DMS 273 (cell line): ENCODE results near the gene ZNHIT2.
"Not testable (repeated sequence)": the region's sequence is repeated elsewhere in the genome, so short reads cannot be mapped to it uniquely, and the experiment has no call there.

Experiments used
- DNase-seq: peaks from one replicate; lab custom pipeline; 2025; ENCODE audit not compliant: unreplicated experiment; lab: John Stamatoyannopoulos, UW

Gene ZNHIT2

DNA sequence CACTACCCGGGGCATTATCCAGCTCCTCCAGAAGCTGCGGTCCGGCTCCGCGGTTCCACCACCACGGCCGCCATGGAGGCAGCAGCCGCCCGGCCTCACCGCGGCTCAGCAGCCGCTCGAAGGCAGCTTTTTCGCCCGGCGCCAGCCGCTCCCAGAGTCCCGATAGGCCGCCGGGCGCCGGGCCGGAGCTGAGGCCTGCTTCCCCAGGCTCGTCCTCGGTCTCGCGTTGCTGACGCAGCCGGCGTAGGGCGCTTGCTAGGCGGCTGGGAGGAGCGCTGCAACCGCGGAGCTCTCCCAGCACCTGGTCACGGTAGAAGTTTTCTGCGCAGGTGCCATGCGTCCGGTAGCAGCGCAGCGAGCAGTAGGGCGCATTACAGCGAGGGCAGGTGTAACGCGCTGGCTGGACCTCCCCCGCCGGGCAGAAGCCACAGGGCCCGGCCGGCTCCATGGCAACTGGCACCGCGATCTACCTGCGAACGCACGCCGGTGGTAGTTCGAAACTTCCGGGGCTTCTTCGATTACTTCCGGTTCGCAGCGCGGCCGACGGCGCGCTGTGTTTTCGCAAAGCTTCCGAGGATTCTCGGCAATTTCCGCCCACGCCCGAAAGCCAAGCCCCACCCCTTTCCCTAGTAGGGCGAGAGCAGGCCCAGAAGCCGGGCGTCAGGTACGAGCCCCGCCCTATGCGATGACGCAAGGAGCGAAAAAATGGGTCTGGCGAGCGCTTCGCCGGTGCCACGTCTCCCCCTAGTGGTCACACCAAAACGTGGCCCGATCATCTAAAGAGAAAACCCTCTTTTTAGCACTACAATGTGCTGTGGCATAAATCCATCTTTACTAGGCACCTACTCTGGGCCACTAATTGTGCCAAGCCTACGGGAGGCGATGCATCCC, at the start of gene ZNHIT2:
Gene ZNHIT2 (minus strand): TSS at position 496 of the 891 bp plus-strand sequence. CDS start 48 bp downstream, at position 448.
- peak; percentile 99 for DNase-seq

DNA sequence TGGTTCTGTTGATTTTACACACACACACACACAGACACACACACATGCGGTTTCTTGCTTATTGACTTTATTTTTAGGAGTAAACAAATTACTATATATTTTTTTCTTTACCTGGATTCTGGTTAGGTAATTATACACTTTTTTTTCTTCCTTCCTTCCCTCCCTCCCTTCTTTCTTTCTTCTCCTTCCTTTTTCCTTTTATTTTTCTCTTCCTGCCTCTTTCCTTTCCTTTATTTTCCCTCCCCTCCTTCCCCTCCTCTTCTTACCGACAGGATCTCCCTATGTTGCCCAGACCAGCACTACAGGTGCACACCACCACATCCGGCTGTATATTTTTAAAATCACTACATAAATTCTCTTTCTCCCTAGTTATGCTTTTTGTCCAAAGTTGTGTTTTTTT, 49.4 kb upstream of the ZNHIT2 start:
- no peak for DNase-seq

DNA sequence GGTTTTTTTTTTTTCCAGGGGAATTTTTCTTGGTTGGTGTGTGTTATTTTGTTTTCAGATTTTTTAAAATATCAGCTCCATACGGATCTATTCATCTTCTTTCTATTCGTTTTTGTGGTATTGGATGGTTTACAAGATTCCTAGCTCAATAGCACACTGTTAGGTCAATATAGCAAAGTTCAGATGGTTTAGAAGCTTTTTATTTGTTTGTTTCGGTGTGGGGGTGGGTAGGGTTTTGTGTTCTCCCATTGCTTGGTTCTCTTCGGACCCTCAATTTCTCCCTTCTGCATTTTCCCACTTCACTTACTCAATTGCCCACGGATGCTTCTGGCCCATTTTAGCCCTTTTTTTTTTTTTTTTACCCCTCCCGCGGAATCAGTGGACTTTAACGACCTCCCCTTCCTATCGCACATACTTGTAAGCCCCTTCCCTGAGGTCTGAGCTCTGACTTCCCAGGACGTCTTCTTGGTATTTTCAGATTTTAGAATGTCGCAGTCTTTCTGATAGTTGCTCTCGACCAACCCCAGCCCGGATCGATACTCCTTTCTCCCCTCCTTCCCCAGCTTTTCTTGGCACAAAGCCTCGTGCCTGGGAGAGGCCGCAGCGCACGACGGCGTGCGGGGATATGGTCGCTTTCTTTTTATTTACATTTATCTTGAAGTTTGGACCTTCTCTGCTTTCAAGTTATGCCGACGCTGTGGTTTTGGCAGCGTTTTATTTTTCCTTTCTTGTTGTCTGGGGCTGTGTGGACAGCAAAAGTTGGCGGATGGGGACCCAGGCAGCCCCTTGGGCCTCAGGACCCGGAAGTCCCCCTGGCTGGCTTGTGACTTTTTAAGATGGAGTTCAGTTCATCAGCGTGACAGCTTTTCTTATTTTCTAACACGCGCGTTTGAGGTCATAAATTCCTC, 48.2 kb upstream of the ZNHIT2 start:
- DNase-seq = no peak

DNA sequence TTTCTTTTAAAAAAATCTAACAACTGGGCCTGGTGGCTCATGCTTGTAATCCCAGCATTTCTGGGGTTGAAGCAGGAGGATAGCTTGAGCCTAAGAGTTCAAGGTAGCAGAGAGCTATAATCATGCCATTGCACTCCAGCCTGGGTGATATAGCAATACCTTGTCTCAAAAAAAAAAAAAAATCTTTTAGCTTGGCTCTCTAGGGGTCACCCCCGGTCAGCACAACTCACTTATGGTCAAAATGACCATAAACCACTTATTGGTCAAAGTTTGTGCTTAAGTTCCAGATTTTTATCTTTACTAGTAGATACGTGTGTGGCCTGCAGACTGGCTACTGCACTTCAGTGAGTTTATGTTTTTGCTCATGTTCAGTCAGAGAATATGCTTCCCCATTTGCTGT, 46.2 kb upstream of the ZNHIT2 start:
- DNase-seq = no peak

DNA sequence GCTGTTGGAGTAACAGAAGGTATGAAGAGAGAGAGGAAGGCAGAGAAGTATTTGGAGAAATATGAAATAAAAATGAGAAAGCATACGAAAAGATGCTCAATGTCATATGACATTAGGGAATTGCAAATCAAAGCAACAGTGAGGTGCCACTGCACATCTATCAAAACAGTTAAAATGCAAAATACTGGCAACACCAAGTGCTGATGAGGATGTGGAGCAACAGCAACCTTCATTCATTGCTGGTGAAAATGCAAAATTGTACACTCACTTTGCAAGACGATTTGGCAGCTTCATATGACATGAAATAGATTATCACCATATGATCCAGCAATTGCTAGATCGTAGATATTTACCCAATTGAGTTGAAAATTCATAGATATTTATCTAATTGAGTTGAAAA, 43.1 kb upstream of the ZNHIT2 start:
- no peak for DNase-seq

DNA sequence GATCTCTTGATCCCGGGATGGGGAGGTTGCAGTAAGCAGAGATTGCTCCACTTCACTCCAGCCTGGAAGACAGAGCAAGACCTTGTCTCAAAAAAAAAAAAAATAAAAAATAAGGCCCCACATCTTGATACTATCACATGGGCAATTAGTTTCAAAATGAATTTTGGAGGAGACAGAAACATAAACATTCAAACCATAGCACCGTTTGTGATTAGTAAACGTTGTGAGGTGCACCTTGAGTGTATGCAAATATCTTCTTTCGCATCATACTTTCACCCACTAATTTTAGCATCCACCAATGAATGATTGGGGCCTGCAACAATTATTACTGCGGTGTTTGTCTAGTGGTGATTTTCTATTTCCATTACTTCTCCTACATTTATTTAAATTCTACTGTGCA, 41.5 kb upstream of the ZNHIT2 start:
- no peak for DNase-seq

DNA sequence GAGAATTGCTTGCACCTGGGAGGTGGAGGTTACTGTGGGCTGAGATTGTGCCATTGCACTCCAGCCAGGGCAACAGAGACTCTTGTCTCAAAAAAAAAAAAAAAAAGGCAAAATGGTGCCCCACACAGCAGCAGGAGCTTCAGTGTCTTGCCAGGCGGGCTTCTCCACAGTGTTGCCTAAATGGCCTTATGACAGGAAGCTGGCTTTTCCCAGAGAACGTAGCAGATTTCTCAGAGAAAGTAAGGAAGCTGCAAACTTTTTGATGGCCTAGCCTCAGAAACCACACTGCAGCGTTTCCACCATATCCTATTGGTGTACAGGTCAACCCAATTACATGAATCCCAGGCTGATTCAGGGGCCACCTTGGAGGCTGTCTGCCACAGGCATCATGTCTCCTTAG, 39.8 kb upstream of the ZNHIT2 start:
- DNase-seq = no peak

DNA sequence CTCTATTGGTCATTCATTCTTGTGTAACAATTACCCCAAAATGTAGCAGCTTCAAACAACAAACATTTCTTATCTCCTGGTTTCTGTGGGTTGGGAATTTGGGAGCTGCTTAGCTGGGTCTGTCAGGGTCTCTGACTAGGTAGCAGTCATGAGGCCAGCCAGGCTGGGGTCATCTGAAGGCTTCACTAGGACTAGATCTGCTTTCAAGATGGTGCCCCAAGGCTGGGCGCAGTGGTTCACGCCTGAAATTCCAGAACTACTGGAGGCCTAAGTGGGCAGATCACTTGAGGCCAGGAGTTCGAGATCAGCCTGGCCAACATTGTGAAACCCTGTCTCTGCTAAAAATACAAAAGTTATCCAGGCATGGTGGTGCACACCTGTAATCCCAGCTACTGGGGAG, 39.4 kb upstream of the ZNHIT2 start:
- no peak for DNase-seq

DNA sequence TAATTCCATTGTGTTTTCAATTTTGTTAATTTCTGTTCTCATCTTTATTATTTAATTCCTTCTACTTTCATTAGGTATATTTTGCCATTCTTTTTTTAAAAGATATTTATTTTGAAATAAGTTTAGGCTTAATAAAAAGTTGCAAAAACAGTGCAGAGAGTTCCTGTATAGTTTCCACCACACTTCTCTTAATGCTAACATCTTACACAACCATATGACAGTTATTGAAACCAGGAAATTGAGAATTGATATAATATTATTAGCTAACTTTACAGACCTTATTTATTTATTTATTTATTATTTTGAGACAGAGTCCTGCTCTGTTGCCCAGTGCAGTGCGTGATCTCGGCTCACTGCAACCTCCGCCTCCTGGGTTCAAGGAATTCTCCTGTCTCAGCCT, 38.8 kb upstream of the ZNHIT2 start:
- no peak for DNase-seq

DNA sequence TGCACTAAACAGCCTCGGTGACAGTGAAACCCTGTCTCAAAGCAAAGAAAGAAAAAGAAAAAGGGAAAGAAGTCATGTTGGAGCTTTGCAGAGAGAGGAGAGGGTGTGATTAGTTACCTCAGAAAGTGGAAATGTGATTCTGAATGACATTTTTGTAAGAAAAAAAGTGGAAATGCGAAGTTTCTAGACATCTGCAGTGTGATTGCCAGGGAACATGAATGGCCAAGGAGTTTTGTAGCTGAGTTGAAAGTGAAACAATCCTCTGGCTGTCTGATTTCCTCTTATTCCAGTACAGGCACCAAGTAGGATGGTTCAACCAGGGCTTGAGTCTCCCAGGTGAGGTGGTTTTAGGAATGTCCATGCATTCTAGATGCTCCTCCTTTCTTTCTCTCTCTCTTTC, 34.6 kb upstream of the ZNHIT2 start:
- DNase-seq = no peak

DNA sequence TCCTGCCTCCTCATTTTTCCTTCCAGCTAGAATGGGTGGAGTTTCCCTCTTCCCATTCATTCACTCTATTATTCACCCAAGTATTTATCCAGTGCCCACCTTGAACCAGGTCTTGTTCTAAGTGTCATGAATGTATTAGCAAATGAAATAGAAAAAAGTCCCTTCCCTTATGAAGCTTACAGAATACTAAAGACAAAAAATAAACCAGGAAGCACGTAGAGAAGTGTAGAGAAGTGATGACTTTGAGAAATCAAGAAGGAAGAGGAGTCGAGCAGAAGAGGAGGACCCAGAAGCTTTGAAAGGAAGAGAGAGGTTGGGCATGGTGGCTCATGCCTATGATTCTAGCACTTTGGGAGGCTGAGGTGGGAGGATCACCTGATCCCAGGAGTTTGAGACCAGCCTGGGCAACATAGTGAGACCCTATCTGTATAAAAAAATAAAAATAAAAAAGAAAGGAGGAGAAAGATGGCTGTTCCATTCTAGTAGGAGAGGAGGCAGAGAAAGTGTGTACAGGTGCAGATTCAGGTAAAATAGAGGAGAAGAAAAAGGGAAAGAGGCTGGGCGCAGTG, 33.9 kb upstream of the ZNHIT2 start:
- DNase-seq = no peak

DNA sequence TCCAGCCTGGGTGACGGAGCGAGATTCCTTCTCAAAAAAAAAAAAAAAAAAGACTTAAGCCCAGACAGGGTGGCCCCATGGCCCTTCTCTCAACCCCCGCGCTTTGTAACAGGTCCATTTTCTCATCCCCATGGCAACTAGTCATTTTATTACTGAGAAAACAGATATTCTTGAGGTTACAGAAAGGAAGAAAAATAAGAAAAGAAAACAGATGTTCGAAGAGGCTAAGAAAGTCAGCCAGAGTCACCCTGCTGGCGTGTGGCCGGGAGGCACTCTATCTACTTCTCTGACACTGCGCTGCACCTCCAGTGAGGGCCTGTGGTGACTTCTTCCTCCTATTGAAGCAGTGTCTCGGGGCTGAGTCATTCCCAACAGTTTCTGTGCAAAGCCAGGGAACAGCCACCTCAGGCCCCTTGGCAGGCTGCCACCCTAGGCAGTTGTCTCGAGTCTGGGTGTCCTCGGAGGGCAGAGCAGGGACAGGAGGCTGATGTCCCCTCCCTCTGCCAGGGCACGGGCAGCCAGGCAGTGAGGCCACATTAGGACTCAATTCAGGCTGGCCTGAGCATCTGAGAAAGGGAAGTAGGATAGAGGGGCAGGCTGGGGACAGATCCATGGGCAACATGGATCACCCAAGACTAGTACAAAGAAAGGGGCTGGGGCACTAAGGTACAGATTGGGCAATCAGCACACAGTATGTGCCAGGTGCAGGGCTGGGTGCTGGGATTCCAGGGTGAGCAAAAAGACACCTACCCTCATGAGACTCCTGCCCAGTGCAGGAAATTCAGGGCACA, 33.2 kb upstream of the ZNHIT2 start:
- DNase-seq = peak; percentile 64

DNA sequence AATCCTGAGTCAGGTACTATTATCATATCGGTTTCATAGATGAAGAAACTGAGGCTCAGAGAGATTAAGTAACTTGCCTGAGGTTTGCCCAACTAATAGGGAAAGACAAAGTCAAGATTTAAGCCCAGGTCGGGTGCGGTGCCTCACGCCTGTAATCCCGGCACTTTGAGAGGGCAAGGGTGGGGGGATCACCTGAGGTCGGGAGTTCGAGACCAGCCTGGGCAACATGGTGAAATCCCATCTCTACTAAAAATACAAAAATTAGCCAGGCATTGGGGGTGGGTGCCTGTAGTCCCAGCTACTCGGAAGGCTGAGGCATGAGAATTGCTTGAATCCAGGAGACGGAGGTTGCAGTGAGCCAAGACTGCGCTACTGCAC, 32.6 kb upstream of the ZNHIT2 start:
- DNase-seq = not testable (repeated sequence)

DNA sequence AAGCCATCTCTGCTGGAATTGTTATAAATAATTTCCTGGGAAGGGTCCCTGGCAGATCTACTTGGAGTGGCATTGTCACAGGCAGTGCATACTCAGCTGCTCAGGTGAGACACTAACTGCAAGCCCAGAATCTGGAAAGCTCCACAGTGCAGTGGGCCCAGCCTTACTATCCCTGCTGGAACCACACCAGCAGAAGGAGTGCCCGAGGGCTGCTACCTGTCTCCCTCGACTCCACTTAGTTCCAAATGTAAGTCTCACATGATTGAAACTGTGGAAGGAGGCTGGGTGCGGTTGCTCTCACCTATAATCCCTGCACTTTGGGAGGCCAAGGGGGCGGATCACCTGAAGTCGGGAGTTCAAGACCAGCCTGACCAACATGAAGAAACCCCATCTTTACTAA, 31.2 kb upstream of the ZNHIT2 start:
- no peak for DNase-seq

DNA sequence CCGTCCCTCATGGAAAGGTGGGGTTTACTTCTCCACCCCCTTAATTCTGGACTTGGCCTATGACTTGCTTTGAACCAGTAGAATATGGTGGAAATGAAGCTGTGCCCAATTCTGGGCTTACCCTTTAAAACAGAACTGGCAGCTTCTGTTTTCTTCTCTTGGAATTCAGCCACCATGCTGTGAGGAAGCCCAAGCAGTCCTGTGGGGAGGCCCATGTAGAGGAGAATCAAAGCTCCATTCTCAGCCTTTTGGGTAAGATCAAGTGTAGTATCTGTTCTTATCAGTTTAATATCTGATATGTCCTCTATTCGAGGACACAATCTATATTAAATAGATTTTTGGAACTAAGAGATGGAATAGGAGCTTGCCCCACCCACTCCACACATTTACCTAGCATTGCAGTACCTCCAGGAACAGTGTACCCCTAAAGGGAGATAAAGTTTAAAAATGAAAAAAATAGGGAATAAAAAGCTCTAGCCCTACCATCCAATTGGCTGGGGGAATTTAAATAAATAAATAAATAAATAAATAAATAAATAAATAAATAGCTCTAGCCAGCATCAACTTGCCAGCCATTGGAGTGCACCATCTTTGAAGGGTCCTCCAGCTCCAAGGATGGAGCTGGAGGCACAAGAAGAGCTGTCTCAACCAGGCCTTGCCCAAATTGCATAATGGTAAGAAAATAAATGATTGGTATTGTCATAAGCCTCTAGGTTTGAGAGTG, 30.0 kb upstream of the ZNHIT2 start:
- DNase-seq = peak; percentile 10

DNA sequence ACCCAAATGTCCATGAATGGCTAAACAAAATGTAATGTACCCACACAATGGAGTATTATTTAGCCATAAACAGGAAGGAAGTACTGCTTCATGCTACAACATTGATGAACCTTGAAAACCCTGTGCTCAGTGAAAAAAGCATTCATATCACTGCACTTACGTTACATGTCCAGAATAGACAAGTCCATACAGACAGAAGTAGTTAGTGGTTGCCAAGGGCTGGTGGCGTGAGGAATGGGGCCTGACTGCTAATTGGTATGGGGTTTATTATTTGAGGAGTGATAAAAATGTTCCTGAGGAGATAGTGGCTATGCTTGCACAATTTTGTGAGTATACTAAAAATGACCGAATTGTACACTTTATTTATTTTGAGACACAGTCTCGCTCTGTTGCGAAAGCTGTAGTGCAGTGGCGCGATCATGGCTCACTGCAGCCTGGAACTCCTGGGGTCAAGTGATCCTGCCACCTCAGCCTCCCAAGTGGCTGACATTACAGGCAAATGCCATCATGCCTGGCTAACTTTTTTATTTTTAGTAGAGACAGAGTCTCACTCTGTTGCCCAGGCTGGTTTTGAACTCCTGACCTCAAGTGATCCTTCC, 24.5 kb upstream of the ZNHIT2 start:
- no peak for DNase-seq

DNA sequence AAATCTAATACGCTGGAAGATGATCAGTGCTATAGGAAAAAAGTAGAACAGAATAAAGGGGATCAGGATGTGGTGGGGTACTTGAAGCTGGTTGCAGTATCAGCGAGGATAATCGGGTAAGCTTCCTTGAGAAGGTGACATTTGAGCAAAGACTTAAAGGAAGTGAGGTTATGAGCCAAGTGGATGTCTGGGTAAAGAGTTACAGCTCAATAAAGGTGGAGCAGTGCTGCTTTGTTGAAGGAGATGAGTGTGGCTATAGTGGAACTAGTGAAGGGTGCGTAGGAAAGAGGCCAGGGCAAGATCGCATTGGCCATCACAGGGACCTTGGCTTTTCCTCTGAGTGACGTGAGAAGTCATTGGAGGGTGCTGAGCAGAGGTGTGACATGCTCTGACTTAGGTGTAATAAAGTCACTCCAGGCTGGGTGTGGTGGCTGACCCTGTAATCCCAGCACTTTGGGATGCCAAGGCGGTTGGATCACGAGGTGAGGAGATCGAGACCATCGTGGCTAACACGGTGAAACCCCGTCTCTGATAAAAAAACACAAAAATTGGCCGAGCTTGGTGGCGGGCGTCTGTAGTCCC, 19.1 kb upstream of the ZNHIT2 start:
- no peak for DNase-seq

DNA sequence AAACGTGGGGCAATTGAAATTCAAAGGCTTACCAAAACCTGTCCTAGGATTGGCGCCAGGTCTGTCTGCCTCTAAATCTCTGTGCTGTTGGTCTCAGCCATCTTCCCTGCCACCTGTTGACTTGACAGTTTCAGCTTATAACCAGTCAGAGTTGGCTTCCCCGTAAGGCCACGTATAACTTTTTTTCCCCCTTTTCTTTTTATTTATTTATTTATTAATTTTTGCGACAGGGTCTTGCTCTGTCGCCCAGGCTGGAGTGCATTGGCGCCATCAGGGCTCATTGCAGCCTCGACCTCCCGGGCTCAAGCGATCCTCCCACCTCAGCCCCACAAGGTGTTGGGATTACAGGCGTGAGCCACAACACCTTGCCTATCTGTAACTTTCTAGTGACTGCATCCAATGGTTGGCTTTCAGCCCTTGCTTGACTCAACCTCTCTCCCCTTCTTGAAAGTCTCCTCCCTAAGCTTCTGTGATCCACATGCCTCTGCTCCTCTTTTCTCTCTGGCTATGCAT, 18.2 kb upstream of the ZNHIT2 start:
- DNase-seq = no peak

DNA sequence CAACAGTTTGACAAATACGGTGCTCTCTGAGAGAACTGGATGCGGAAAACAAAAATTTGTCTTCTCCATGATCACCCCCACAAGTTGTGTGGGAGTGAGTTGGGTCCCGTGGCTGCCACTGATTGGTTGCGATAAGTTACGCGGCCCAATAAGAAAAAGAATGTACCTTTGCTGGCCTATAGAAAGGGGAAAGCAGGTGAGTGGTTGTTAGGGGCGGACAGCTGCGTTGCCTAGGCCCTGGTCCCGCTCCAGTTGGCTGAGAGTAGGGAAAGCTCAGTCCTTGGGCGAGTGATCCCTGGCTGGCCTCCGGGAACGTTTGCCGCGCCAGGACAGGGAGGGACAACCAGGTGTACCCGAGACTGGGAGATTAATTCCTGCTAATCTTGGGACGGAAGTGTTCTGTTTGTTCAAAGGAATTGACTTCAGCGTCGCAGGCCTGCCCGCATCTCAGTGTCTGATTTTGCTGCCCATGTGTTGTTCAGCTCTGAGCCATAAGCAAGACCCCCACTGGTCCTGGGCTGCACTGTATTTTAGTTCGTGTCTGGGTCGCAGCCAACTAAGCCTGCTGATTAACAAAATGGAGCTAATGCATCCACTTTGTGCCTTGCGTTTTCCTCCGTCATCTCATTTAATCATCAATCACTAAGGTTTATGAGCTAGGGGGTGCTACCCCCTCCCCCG, 17.6 kb upstream of the ZNHIT2 start:
- peak; percentile 96 for DNase-seq
